Breast epithelium (tissue), 4 donors: ENCODE measurements around the gene LHX1. TPM values are rescaled to one million over a fixed set of nuclear protein-coding genes. Genes with fewer than 3 reads are reported as not detected.

Experiments
- DNase-seq, 2 donors: peaks; one replicate each; pipeline ENCODE4 v3.0.0-alpha.2; 2019; ENCODE audit warnings: low spot score in 2 of 2
- H3K27ac ChIP-seq, 2 donors: fragments of 200-600 bp; sonication (generic) in 1 of 2; one replicate each; pipeline ENCODE4 v1.5.1; 2016 to 2019; ENCODE audit warnings: mild to moderate bottlenecking in 1 of 2
- H3K27me3 ChIP-seq, 2 donors: fragments of 200-600 bp; sonication (generic) in 1 of 2; one replicate each; pipeline versions ENCODE4 v1.5.1 to v1.6.0; 2017 to 2019; ENCODE audit warnings: control low read depth in 1 of 2, mild to moderate bottlenecking in 1 of 2
- H3K36me3 ChIP-seq: fragments of 200-600 bp; one replicate; pipeline ENCODE4 v1.5.1; 2019
- H3K4me1 ChIP-seq, 2 donors: fragments of 200-600 bp; sonication (generic); one replicate each; pipeline ENCODE4 v1.5.1; 2016 to 2019; ENCODE audit warnings: control low read depth in 1 of 2
- H3K4me3 ChIP-seq, 3 donors: fragments of 200-600 bp; sonication (generic); 1 replicate in 2 of 3; 2 replicates in 1 of 3; pipeline ENCODE4 v1.5.1; 2016 to 2019; ENCODE audit warnings: mild to moderate bottlenecking in 3 of 3, moderate library complexity in 2 of 3
- H3K9me3 ChIP-seq, 2 donors: fragments of 200-600 bp; sonication (generic) in 1 of 2; one replicate each; pipeline ENCODE4 v1.5.1; 2016 to 2019; ENCODE audit warnings: control low read depth in 1 of 2
- POLR2A ChIP-seq: fragments of 450-650 bp; IDR thresholded peaks from one replicate; pipeline ENCODE4 v1.6.1; 2016; ENCODE audit warnings: antibody characterized with exemption, mild to moderate bottlenecking, moderate library complexity
- POLR2AphosphoS5 ChIP-seq, 3 donors: sonication (generic); formaldehyde crosslinking; IDR thresholded peaks; one replicate each; pipeline ENCODE4 v1.6.1; 2017; ENCODE audit warnings: antibody characterized with exemption in 3 of 3
- intact Hi-C: fragments of 100-400 bp; cut with DNase I; formaldehyde crosslinking; loops from one replicate; pipeline ENCODE4 v1.15.1; 2023; ENCODE audit warnings: low total_unique reads
- total RNA-seq, 3 donors: library from RNA; depleted of rRNA; stranded (reverse); fragments of >200 nt; gene quantifications; one replicate each; pipeline ENCODE4 v1.1.0, GENCODE V29; 2016
- TF ChIP-seq, protein P1 (sequence below), 3 donors: fragments of 450-650 bp; IDR thresholded peaks; one replicate each; pipeline ENCODE4 v1.5.1; 2016 to 2017; ENCODE audit warnings: antibody characterized with exemption in 3 of 3, mild to moderate bottlenecking in 3 of 3, moderate library complexity in 3 of 3

The LHX1 gene
- total RNA-seq, 3 donors from 2014 or later: not detected

DNA sequence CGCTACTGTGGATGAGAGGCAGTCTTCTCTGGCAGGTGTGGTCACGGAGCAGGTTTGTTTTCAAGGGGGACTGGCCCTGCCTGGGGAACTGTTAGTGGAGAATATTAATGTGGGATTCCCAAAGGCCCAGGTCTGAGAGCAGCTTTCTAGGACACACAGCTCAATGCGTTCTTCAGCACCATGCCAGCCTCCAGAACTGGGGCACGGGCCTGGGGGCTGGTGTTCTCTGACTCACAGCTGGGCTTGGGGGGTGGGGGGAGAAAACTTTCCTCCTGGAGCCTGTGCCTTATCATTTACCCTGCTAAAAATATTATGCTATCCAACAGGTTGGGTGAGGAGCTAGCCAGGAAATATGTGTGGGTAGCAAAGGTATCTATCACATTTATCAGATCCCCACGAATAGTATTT is 13.5 kb upstream of the LHX1 start:
- no peak for DNase-seq
- TF ChIP-seq POLR2A (no peak), POLR2AphosphoS5 (IDR thresholded peaks at IDR 0.05) (no peak)
- TF ChIP-seq, protein P1, sequence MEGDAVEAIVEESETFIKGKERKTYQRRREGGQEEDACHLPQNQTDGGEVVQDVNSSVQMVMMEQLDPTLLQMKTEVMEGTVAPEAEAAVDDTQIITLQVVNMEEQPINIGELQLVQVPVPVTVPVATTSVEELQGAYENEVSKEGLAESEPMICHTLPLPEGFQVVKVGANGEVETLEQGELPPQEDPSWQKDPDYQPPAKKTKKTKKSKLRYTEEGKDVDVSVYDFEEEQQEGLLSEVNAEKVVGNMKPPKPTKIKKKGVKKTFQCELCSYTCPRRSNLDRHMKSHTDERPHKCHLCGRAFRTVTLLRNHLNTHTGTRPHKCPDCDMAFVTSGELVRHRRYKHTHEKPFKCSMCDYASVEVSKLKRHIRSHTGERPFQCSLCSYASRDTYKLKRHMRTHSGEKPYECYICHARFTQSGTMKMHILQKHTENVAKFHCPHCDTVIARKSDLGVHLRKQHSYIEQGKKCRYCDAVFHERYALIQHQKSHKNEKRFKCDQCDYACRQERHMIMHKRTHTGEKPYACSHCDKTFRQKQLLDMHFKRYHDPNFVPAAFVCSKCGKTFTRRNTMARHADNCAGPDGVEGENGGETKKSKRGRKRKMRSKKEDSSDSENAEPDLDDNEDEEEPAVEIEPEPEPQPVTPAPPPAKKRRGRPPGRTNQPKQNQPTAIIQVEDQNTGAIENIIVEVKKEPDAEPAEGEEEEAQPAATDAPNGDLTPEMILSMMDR (IDR thresholded peaks at IDR 0.05): no peak
- H3K36me3 ChIP-seq: no peaks in the 10 kb centered on the region
- H3K27me3 ChIP-seq: peaks cover 0 to 44% of the 10 kb centered on the region in 2 donors
- no peaks in the 10 kb centered on the region for H3K4me1 ChIP-seq
- H3K4me3 ChIP-seq: no peak overlapping the region
- intact Hi-C loops: no loop called here
- H3K27ac ChIP-seq: no peak overlapping the region
- H3K9me3 ChIP-seq: no peaks in the 10 kb centered on the region

DNA sequence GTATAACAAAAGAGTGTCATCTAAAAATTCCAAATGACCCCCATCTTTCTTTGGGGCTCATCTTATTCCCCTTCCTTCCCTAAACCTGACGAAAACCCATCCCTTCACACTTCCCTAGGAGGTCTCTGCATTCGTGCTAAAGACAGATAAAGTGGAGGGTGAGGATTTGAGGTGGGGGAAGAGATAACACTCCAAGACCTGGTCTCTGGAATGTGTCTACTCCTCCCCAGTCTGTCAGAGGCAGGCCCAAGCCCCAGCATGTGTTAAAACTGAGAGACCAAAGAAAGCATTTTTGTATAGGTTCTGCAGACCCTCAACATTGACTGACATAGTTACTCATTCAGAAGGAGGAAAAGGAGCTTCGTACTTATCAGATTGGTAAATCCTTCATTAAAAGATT is 11.0 kb upstream of the LHX1 start:
- Histone ChIP-seq H3K36me3 (no peaks in the 10 kb centered on the region), H3K4me1 (no peaks in the 10 kb centered on the region), H3K27ac (no peak overlapping the region), H3K27me3 (peaks cover 3 to 60% of the 10 kb centered on the region in 2 donors), H3K9me3 (no peaks in the 10 kb centered on the region), H3K4me3 (no peak overlapping the region)
- no peak for DNase-seq
- TF ChIP-seq POLR2A: no peak
- TF ChIP-seq POLR2AphosphoS5 (IDR thresholded peaks at IDR 0.05): no peak
- TF ChIP-seq, protein P1 (IDR thresholded peaks at IDR 0.05): no peak
- intact Hi-C loops: no loop called here

DNA sequence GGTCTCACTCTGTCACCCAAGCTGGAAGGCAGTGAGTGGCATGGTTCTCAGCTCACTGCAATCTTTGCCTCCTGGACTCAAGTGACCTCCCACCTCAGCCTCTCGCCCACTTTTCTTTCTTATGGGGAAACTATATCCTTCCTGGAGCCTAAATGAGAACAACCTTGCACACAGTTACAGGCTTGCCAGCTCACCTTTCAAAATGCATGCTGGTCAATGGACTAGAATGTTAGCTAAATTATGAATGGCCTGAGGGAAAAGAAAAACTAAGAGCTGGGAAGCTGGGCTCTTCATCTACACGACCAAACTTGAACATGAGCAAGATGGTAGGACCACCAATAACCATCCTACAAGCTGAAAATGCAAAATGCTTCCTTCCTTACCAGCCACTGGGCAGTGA is 10.6 kb upstream of the LHX1 start:
- TF ChIP-seq POLR2AphosphoS5 (IDR thresholded peaks at IDR 0.05): no peak
- TF ChIP-seq POLR2A: no peak
- TF ChIP-seq, protein P1 (IDR thresholded peaks at IDR 0.05): no peak
- H3K4me1 ChIP-seq: peaks cover 0 to under 1% of the 10 kb centered on the region in 2 donors
- H3K9me3 ChIP-seq: no peaks in the 10 kb centered on the region
- H3K36me3 ChIP-seq: no peaks in the 10 kb centered on the region
- H3K27me3 ChIP-seq: peaks cover 8 to 65% of the 10 kb centered on the region in 2 donors
- no peak overlapping the region for H3K4me3 ChIP-seq
- no peak overlapping the region for H3K27ac ChIP-seq
- DNase-seq: no peak
- intact Hi-C loops: no loop called here

DNA sequence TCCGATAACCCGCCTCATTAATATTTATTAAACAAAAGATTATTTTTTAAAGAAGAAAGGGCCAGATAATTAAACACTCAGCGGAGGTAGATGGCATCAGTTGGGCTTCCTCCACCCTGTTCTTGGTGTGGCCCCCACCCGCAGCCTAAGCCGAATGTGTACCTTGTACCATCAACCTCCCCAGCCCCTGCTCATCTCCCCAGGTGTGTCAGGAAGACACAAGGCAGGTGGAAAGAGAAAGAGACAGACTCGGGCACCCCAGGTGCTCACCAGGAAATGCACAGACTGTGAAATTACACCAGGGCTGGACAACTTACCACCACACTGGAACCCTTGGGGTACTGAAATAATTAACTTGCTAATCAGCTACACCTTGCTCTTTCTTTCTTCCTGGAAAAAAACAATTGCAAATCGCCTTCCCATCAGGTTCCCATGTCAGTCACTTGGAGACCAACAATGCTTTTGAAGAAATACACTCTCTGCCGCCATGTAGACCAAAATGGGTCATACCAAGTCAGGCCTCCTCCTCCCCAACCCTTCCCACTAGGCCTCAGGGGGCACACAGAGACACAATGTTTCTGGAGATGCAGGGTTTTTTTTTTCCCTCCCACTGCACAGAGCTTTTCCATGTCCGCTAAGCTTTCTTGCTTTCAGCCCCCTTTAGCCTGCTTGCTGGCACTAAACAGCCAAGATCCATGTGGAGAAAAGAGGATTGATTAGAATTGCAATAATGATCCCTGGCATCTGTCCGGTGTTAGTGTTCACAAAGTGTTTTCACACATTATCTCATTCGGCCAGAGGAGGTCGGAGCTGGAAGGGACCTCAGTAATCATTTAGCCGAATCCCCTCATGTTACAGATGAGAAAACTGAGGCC is 8.6 kb upstream of the LHX1 start:
- no peak for TF ChIP-seq POLR2A
- no peak for TF ChIP-seq POLR2AphosphoS5 (IDR thresholded peaks at IDR 0.05)
- TF ChIP-seq, protein P1 (IDR thresholded peaks at IDR 0.05): no peak
- DNase-seq: no peak
- Histone ChIP-seq H3K36me3 (no peaks in the 10 kb centered on the region), H3K27ac (no peak overlapping the region), H3K9me3 (no peaks in the 10 kb centered on the region), H3K27me3 (peaks cover 17 to 73% of the 10 kb centered on the region in 2 donors), H3K4me1 (peaks cover 0 to 10% of the 10 kb centered on the region in 2 donors), H3K4me3 (no peak overlapping the region)
- intact Hi-C loops: no loop called here

DNA sequence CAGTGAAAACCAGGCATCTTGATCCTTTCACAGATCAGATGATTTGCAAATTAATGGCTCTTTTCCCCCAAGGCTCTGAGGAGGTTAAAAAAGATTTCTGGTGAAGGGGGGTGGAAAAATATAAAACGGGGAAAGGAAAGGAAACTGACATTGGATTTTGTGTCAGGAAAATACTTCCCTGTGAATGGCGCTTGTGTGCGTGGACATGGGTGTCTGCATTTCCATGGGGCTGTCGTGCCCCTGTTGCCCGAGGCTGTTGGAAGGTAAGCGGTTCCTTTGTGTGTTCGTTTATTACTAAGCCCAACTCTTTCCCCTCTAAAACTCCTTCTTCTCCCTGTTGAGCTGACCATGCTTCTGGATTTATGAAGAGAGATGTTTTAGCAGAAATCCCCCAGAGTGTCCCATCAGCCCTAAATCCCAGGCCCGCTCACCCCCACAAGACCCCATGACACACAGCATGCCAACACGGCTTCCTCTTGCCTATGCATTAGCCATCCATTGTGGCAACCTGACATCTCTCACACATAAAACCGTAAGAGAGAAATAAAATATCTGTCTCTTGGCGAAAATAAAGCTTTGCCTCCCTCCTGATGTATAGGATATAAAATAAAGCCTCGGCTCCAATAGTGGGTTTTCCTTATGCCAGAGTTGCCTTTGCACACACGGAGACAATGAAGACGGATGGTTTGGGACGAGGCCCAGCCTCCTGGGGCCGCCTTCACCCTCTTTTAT is 7.3 kb upstream of the LHX1 start:
- no peak for TF ChIP-seq POLR2A
- TF ChIP-seq POLR2AphosphoS5 (IDR thresholded peaks at IDR 0.05): no peak
- TF ChIP-seq, protein P1 (IDR thresholded peaks at IDR 0.05): no peak

More for the DNA sequence above, 7.3 kb upstream of the LHX1 start:
- DNase-seq: no peak
- H3K27ac ChIP-seq: no peak overlapping the region
- intact Hi-C loops: no loop called here
- no peak overlapping the region for H3K4me3 ChIP-seq
- peaks cover 7 to 16% of the 10 kb centered on the region in 2 donors for H3K4me1 ChIP-seq
- peaks cover 26 to 86% of the 10 kb centered on the region in 2 donors for H3K27me3 ChIP-seq
- H3K9me3 ChIP-seq: no peaks in the 10 kb centered on the region
- H3K36me3 ChIP-seq: no peaks in the 10 kb centered on the region
